CD14-positive monocyte (primary cell): ENCODE data around the gene PRDM5. TPM values are rescaled to one million over a fixed set of nuclear protein-coding genes. Genes with fewer than 3 reads are reported as not detected.

Source experiments
- DNase-seq, 3 donors: peaks; one replicate each; pipeline ENCODE4 v3.0.0-alpha.2; 2011 to 2022
- H2AFZ ChIP-seq: 2 replicates; pipeline ENCODE4 v1.6.0; 2012; ENCODE audit warnings: mild to moderate bottlenecking, low read depth, low read length, inconsistent platforms; ENCODE audit not compliant: insufficient read depth, poor library complexity, severe bottlenecking
- H3K27ac ChIP-seq, 2 donors: 1 replicate in 1 of 2; 2 replicates in 1 of 2; pipeline ENCODE4 v1.5.1; 2012 to 2013; ENCODE audit warnings: low read length in 2 of 2, control low read depth in 1 of 2, inconsistent platforms in 1 of 2, low read depth in 1 of 2, mild to moderate bottlenecking in 1 of 2
- H3K27me3 ChIP-seq, 2 donors: one replicate each; pipeline versions ENCODE4 v1.6.0 to v1.6.1; 2011 to 2013; ENCODE audit warnings: low read length in 2 of 2; ENCODE audit not compliant: control insufficient read depth in 2 of 2, insufficient read depth in 2 of 2
- H3K36me3 ChIP-seq, 2 donors: replicated peaks in 1 of 2; 1 replicate in 1 of 2; 2 replicates in 1 of 2; pipeline versions ENCODE4 v1.5.1 to v1.6.1; 2012 to 2013; ENCODE audit warnings: low read length in 2 of 2, control low read depth in 1 of 2, inconsistent platforms in 1 of 2, mild to moderate bottlenecking in 1 of 2; ENCODE audit not compliant: insufficient read depth in 2 of 2, control insufficient read depth in 1 of 2
- H3K4me1 ChIP-seq, 2 donors: 1 replicate in 1 of 2; 2 replicates in 1 of 2; pipeline versions ENCODE4 v1.5.1 to v1.6.1; 2012 to 2013; ENCODE audit warnings: low read length in 2 of 2, control low read depth in 1 of 2, inconsistent platforms in 1 of 2, mild to moderate bottlenecking in 1 of 2, moderate library complexity in 1 of 2; ENCODE audit not compliant: insufficient read depth in 2 of 2, control insufficient read depth in 1 of 2
- H3K4me2 ChIP-seq: replicated peaks from 2 replicates; pipeline ENCODE3; 2012; ENCODE audit warnings: low read length, moderate library complexity, mild to moderate bottlenecking; ENCODE audit not compliant: poor library complexity, severe bottlenecking; ENCODE audit errors: extremely low read depth
- H3K4me3 ChIP-seq, 3 experiments: fragments of 200-600 bp in 1 of 3; sonication (generic) in 1 of 3; replicated peaks in 1 of 3; 1 replicate in 2 of 3; 2 replicates in 1 of 3; pipeline ENCODE4 v1.5.1; 2011 to 2013; ENCODE audit warnings: low read length in 3 of 3, mild to moderate bottlenecking in 3 of 3, control low read depth in 2 of 3, low read depth in 2 of 3, inconsistent platforms in 1 of 3, moderate library complexity in 1 of 3
- H3K79me2 ChIP-seq: 2 replicates; pipeline ENCODE4 v1.6.0; 2012; ENCODE audit warnings: mild to moderate bottlenecking, control low read depth, inconsistent platforms, low read length, moderate library complexity; ENCODE audit not compliant: insufficient read depth
- H3K9ac ChIP-seq: 2 replicates; pipeline ENCODE4 v1.6.0; 2017; ENCODE audit warnings: low read length, mild to moderate bottlenecking; ENCODE audit not compliant: insufficient read depth, poor library complexity, severe bottlenecking
- H3K9me3 ChIP-seq, 2 donors: replicated peaks in 1 of 2; 1 replicate in 1 of 2; 2 replicates in 1 of 2; pipeline versions ENCODE4 v1.5.1 to v1.6.1; 2012 to 2013; ENCODE audit warnings: low read length in 2 of 2, control low read depth in 1 of 2; ENCODE audit not compliant: control insufficient read depth in 1 of 2, insufficient read depth in 1 of 2
- H4K20me1 ChIP-seq: 2 replicates; pipeline ENCODE4 v1.6.0; 2012; ENCODE audit warnings: mild to moderate bottlenecking, low read length, control low read depth, moderate library complexity; ENCODE audit not compliant: insufficient read depth
- H3K27ac Mint-ChIP-seq, 7 donors: one replicate each; pipeline ENCODE4 v1.8.0; 2020; ENCODE audit warnings: mild to moderate bottlenecking in 7 of 7, mixed read lengths in 7 of 7, moderate library complexity in 6 of 7, inconsistent platforms in 2 of 7
- H3K27me3 Mint-ChIP-seq, 3 donors: one replicate each; pipeline ENCODE4 v1.8.0; 2021 to 2022; ENCODE audit warnings: low read depth in 3 of 3, mild to moderate bottlenecking in 3 of 3, mixed read lengths in 3 of 3, moderate library complexity in 3 of 3, inconsistent platforms in 1 of 3
- H3K36me3 Mint-ChIP-seq, 2 donors: one replicate each; pipeline ENCODE4 v1.8.0; 2020; ENCODE audit warnings: mixed read lengths in 2 of 2, inconsistent platforms in 1 of 2, mild to moderate bottlenecking in 1 of 2
- H3K4me1 Mint-ChIP-seq: one replicate; pipeline ENCODE4 v1.8.0; 2020; ENCODE audit warnings: mild to moderate bottlenecking, mixed read lengths
- H3K4me3 Mint-ChIP-seq, 2 donors: one replicate each; pipeline ENCODE4 v1.8.0; 2020; ENCODE audit warnings: mild to moderate bottlenecking in 2 of 2, mixed read lengths in 2 of 2, moderate library complexity in 1 of 2
- H3K9me3 Mint-ChIP-seq, 7 donors: one replicate each; pipeline ENCODE4 v1.8.0; 2020 to 2022; ENCODE audit warnings: mixed read lengths in 7 of 7, mild to moderate bottlenecking in 6 of 7, moderate library complexity in 6 of 7, inconsistent platforms in 2 of 7
- WGBS: methylation state at CpG from one replicate; pipeline ENCODE4 v1.1.5; 2013; ENCODE audit warnings: missing lambda C conversion rate; ENCODE audit not compliant: insufficient coverage; 5-methylcytosine and 5-hydroxymethylcytosine counted together
- intact Hi-C, 2 donors: fragments of 100-400 bp; cut with micrococcal nuclease; formaldehyde crosslinking; loops; one replicate each; pipeline versions ENCODE4 v1.15.0 to v1.15.1; 2023
- polyA plus RNA-seq, 3 donors: library from polyadenylated mRNA; depleted of rRNA in 1 of 3; unstranded in 2 of 3; stranded (reverse) in 1 of 3; fragments of 300-500 nt in 2 of 3; fragments of >200 nt in 1 of 3; fragmentation: Illumina TruSeq in 2 of 3; gene quantifications; 1 replicate in 2 of 3; 2 replicates in 1 of 3; pipeline ENCODE4 v1.2.3, GENCODE V29; 2012 to 2021
- TF ChIP-seq, protein P1 (sequence below): fragments of 200-600 bp; IDR thresholded peaks from one replicate; pipeline ENCODE4 v1.8.0; 2022; ENCODE audit warnings: antibody characterized with exemption, mild to moderate bottlenecking

Gene PRDM5
- polyA plus RNA-seq, 3 donors, result 0.12 to 0.25 (median 0.17) TPM

DNA sequence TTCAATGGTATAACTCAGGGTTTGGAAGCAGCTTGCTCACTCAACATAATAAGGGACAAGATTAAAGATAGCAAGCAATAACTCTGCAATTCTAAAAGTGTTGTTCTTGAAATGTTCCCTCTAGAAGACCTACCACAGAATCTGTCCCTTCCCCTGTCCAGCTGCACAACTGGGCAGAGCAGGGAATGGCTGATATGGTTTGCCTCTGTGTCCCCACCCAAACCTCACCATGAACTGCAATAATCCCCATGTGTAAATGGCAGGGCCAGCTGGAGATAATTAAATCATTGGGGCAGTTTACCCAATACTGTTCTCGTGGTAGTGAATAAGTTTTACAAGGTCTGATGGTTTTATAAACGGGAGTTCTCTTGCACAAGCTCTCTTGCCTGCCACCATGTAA lies 19.1 kb downstream of the PRDM5 start:
- no peak overlapping the region for H3K4me3 ChIP-seq
- no peak overlapping the region for H3K4me2 ChIP-seq
- Mint-ChIP-seq H3K36me3 (no peaks in the 10 kb centered on the region), H3K4me3 (no peak overlapping the region), H3K4me1 (no peaks in the 10 kb centered on the region), H3K27me3 (no peaks in the 10 kb centered on the region), H3K9me3 (peaks cover 0 to 6% (median 4%) of the 10 kb centered on the region in 7 donors), H3K27ac (no peak overlapping the region)
- no peak overlapping the region for H2AFZ ChIP-seq
- no peaks in the 10 kb centered on the region for H3K9me3 ChIP-seq
- H4K20me1 ChIP-seq, result no peaks in the 10 kb centered on the region
- H3K4me1 ChIP-seq, result no peaks in the 10 kb centered on the region
- WGBS, result no CpG with 5 or more reads among the region's 2 CpGs
- no peak overlapping the region for H3K27ac ChIP-seq
- no peak overlapping the region for H3K9ac ChIP-seq
- no peaks in the 10 kb centered on the region for H3K79me2 ChIP-seq
- DNase-seq, result no peak
- intact Hi-C loops, result no loop called here
- H3K36me3 ChIP-seq, result no peaks in the 10 kb centered on the region
- no peaks in the 10 kb centered on the region for H3K27me3 ChIP-seq
- TF ChIP-seq, protein P1, sequence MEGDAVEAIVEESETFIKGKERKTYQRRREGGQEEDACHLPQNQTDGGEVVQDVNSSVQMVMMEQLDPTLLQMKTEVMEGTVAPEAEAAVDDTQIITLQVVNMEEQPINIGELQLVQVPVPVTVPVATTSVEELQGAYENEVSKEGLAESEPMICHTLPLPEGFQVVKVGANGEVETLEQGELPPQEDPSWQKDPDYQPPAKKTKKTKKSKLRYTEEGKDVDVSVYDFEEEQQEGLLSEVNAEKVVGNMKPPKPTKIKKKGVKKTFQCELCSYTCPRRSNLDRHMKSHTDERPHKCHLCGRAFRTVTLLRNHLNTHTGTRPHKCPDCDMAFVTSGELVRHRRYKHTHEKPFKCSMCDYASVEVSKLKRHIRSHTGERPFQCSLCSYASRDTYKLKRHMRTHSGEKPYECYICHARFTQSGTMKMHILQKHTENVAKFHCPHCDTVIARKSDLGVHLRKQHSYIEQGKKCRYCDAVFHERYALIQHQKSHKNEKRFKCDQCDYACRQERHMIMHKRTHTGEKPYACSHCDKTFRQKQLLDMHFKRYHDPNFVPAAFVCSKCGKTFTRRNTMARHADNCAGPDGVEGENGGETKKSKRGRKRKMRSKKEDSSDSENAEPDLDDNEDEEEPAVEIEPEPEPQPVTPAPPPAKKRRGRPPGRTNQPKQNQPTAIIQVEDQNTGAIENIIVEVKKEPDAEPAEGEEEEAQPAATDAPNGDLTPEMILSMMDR, result no peak

DNA sequence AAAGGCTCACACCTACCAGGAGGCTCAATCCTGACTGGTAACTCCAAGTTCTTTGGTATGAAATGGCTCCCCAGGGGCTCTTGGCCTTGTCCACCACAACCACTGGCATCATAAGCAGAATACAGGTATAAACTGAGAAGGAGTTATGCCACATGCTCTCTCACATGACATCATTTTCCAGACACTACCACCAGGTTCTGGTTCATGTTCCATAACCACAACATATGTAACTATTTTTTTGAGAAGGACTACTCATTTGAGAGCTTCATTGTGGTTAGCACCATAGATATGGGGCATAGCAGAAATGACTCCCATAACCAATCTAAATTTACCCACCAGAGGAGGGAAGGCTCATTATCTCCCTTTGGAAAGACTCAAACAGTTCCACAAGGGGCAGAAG lies 19.6 kb downstream of the PRDM5 start:
- no peak overlapping the region for H3K4me3 Mint-ChIP-seq
- no peak overlapping the region for H2AFZ ChIP-seq
- H3K27ac Mint-ChIP-seq, result no peak overlapping the region
- H3K9me3 ChIP-seq, result no peaks in the 10 kb centered on the region
- no peaks in the 10 kb centered on the region for H3K36me3 Mint-ChIP-seq
- H3K9me3 Mint-ChIP-seq, result peaks cover 0 to 6% (median 4%) of the 10 kb centered on the region in 7 donors
- intact Hi-C loops, result no loop called here
- no peak overlapping the region for H3K4me2 ChIP-seq
- H3K9ac ChIP-seq, result no peak overlapping the region
- no peak overlapping the region for H3K27ac ChIP-seq
- TF ChIP-seq, protein P1, result no peak
- H3K36me3 ChIP-seq, result no peaks in the 10 kb centered on the region
- no peaks in the 10 kb centered on the region for H3K4me1 ChIP-seq
- no peak for DNase-seq
- no peaks in the 10 kb centered on the region for H3K27me3 Mint-ChIP-seq
- H3K4me3 ChIP-seq, result no peak overlapping the region
- H3K79me2 ChIP-seq, result no peaks in the 10 kb centered on the region
- no peaks in the 10 kb centered on the region for H3K4me1 Mint-ChIP-seq
- no peaks in the 10 kb centered on the region for H3K27me3 ChIP-seq
- H4K20me1 ChIP-seq, result no peaks in the 10 kb centered on the region
